Psoas muscle (tissue), 8 donors: Measurements from ENCODE around the gene RHD. TPM values are rescaled to one million over a fixed set of nuclear protein-coding genes. Genes with fewer than 3 reads are reported as not detected.

Experiments used
- ATAC-seq, 4 donors: fragments of 200-7000 bp; cut with Tn5 transposase; one replicate each; pipeline ENCODE4 v1.9.1; 2020; ENCODE audit warnings: moderate library complexity in 3 of 4, mild to moderate bottlenecking in 2 of 4
- DNase-seq, 2 donors: peaks; one replicate each; pipeline ENCODE4 v3.0.0-alpha.2; 2020
- H3K27ac ChIP-seq: fragments of 200-600 bp; one replicate; pipeline ENCODE4 v1.8.0; 2022
- H3K27me3 ChIP-seq, 3 donors: fragments of 200-600 bp in 1 of 3; one replicate each; pipeline versions ENCODE4 v1.6.1 to v1.8.0; 2013 to 2022; ENCODE audit warnings: low read length in 2 of 3, mild to moderate bottlenecking in 2 of 3, moderate library complexity in 1 of 3; ENCODE audit not compliant: insufficient read depth in 3 of 3
- H3K36me3 ChIP-seq, 2 donors: fragments of 200-600 bp in 1 of 2; one replicate each; pipeline versions ENCODE4 v1.6.1 to v1.8.0; 2013 to 2022; ENCODE audit warnings: low read depth in 1 of 2, mild to moderate bottlenecking in 1 of 2, moderate library complexity in 1 of 2; ENCODE audit not compliant: insufficient read depth in 1 of 2
- H3K4me1 ChIP-seq: fragments of 200-600 bp; one replicate; pipeline ENCODE4 v1.8.0; 2022
- H3K4me3 ChIP-seq: fragments of 200-600 bp; one replicate; pipeline ENCODE4 v1.8.0; 2022; ENCODE audit warnings: mild to moderate bottlenecking
- H3K9me3 ChIP-seq: fragments of 200-600 bp; one replicate; pipeline ENCODE4 v1.8.0; 2022
- WGBS, 3 donors: extraction: QIAGEN DNeasy Blood & Tissue Kit; methylation state at CpG; one replicate each; pipeline versions ENCODE4 v1.1.6 to v1.1.7; 2013; 5-methylcytosine and 5-hydroxymethylcytosine counted together
- intact Hi-C, 2 donors: fragments of 100-400 bp; cut with DNase I; formaldehyde crosslinking; loops; one replicate each; pipeline versions ENCODE4 v1.11.0 to v1.14.2; 2022
- polyA plus RNA-seq, 3 donors: library from polyadenylated mRNA; stranded (reverse); fragments of 200-250 nt; gene quantifications; one replicate each; pipeline ENCODE4 v1.2.3, GENCODE V29; 2013
- total RNA-seq, 4 donors: library from RNA; stranded (reverse); fragmentation: NEBNext Ultra II Directional in 2 of 4; extraction: Animal tissue kit (Norgen Biotek cat#: 25700) in 2 of 4; gene quantifications; one replicate each; pipeline versions ENCODE4 v1.2.1 to v1.2.4, GENCODE V29; 2021 to 2023
- TF ChIP-seq, protein P1 (sequence below): fragments of 200-600 bp; IDR thresholded peaks from one replicate; pipeline ENCODE4 v1.8.0; 2022; ENCODE audit warnings: antibody characterized with exemption
- donor health status: healthy with polysubstance abuse.
- donor health status: DM: no; HTN: no; CAD: no; lungs with moderate emphysema.
- donor health status: Bipolar disorder and iron deficiency.
- donor health status: healthy.
- donor health status: DM: yes; HTN: yes; CAD: no.
- donor health status: DM: no; HTN: no; CAD: no.
- donor health status: DM: no; HTN: no; CAD: no.
- donor health status: DM: yes; HTN: yes; CAD: no.

Gene RHD
- total and polyA plus RNA-seq, 7 donors, result 0.12 TPM; not detected in 6

DNA sequence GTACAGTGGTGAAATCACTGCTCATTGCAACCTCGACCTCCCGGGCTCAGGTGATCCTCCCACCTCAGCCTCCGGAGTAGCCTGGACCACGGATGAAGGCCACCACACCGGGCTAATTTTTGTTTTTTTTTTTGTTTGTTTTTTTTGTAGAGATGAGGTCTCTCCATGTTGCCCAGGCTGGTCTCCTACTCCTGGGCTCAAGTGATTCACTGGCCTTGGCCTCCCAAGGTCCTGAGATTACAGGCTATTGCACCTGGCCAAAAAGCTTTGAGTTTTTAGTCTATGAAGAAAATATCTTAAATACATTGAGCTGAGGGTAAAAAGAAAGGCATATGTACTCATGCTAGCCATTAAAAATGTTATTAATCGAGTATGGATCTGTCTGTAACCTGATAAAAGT, 69.4 kb downstream of the RHD start:
- peaks cover 33% of the 10 kb centered on the region for H3K4me1 ChIP-seq
- ATAC-seq, result no peak
- H3K36me3 ChIP-seq, result peaks cover 4 to 16% of the 10 kb centered on the region in 2 donors
- H3K4me3 ChIP-seq, result no peak overlapping the region
- TF ChIP-seq, protein P1, sequence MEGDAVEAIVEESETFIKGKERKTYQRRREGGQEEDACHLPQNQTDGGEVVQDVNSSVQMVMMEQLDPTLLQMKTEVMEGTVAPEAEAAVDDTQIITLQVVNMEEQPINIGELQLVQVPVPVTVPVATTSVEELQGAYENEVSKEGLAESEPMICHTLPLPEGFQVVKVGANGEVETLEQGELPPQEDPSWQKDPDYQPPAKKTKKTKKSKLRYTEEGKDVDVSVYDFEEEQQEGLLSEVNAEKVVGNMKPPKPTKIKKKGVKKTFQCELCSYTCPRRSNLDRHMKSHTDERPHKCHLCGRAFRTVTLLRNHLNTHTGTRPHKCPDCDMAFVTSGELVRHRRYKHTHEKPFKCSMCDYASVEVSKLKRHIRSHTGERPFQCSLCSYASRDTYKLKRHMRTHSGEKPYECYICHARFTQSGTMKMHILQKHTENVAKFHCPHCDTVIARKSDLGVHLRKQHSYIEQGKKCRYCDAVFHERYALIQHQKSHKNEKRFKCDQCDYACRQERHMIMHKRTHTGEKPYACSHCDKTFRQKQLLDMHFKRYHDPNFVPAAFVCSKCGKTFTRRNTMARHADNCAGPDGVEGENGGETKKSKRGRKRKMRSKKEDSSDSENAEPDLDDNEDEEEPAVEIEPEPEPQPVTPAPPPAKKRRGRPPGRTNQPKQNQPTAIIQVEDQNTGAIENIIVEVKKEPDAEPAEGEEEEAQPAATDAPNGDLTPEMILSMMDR, result no peak
- no peaks in the 10 kb centered on the region for H3K9me3 ChIP-seq
- no peak overlapping the region for H3K27ac ChIP-seq
- WGBS, 3 donors, result 79 to 86% (median 84%) methylated on average over 6 of the region's 6 CpGs
- no peaks in the 10 kb centered on the region for H3K27me3 ChIP-seq
- intact Hi-C loops, result loop anchor here in 1 of 2 donors (5.0 kb wide), 1 partner anchor 94 kb away; the partner anchor contains the start of gene RSRP1
- DNase-seq, result no peak

DNA sequence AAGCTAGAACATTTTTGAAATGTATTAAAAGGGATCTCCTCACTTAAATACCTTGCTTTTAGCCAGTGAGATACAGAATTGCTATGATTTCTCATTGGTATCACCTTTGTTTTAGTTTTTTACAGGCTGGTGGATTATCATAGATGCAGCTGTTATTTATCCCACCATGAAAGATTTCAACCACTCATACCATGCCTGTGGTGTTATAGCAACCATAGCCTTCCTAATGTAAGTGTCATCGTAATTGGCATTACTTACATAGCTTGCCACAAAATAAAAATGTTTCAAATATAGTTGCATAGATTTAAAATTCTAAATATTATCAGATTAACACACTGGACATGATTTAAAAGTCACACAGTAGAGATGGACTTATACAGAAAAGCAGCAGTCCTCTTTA, 70.5 kb downstream of the RHD start:
- TF ChIP-seq, protein P1, result no peak
- H3K4me1 ChIP-seq, result peaks cover 33% of the 10 kb centered on the region
- no peaks in the 10 kb centered on the region for H3K9me3 ChIP-seq
- peaks cover 4 to 27% of the 10 kb centered on the region in 2 donors for H3K36me3 ChIP-seq
- DNase-seq, result no peak
- ATAC-seq, result no peak
- intact Hi-C loops, result loop anchor here in 1 of 2 donors (5.0 kb wide), 1 partner anchor 96 kb away; the partner anchor contains the start of gene RSRP1
- no peaks in the 10 kb centered on the region for H3K27me3 ChIP-seq
- no peak overlapping the region for H3K27ac ChIP-seq
- H3K4me3 ChIP-seq, result no peak overlapping the region
- 90 to 97% (median 93%) methylated on average over 1 of the region's 1 CpG for WGBS, 3 donors

DNA sequence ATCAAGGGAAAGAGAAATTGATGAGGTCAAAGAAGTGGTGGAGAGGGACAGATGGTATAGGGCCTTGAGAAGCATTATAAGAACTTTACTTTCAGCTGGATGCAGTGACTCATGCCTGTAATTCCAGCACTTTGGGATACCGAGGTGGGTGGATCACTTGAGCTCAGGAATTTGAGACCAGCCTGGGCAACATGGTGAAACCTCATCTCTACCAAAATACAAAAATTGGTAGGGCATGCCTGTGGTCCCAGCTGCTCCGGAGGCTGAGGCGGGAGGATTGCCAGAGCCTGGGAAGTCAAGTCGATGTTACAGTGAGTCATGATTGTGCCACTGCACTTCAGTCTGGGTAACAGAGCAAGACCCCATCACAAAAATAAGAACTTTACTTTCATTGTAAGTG, 71.6 kb downstream of the RHD start:
- peak; percentile 54 to 82 (median 64) for ATAC-seq
- peaks cover 33% of the 10 kb centered on the region for H3K4me1 ChIP-seq
- peaks cover 4 to 36% of the 10 kb centered on the region in 2 donors for H3K36me3 ChIP-seq
- H3K9me3 ChIP-seq, result no peaks in the 10 kb centered on the region
- TF ChIP-seq, protein P1, result no peak
- peak in 1 of 2 donors; percentile 40 for DNase-seq
- intact Hi-C loops, result loop anchor here in 1 of 2 donors (5.0 kb wide), 1 partner anchor 97 kb away; the partner anchor contains the start of gene RSRP1
- peak overlapping the region; percentile 58 for H3K27ac ChIP-seq
- no peaks in the 10 kb centered on the region for H3K27me3 ChIP-seq
- WGBS, 3 donors, result 35 to 51% (median 36%) methylated on average over 4 of the region's 4 CpGs
- H3K4me3 ChIP-seq, result no peak overlapping the region

DNA sequence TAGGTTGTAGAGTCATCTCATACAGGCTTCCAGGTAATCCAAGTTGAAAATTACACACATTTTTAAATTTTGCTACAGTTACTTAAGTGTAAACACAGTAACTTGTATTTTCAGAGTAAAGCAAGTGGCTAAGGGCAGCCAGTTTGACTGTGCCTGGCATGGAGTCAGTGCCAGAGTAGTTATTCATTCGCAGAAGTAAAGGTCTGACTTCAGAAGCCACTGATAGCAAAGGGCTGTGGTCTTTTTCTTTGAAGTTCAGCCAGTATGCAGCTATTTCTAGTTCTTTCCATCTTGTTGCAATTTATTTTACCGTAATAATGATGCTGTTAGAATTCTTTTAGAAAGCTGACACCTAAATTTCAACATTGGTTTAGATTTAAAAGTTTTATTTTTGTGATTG, 75.2 kb downstream of the RHD start:
- no peak overlapping the region for H3K27ac ChIP-seq
- no peak for DNase-seq
- H3K36me3 ChIP-seq, result peaks cover 4 to 57% of the 10 kb centered on the region in 2 donors
- H3K27me3 ChIP-seq, result no peaks in the 10 kb centered on the region
- TF ChIP-seq, protein P1, result no peak
- no peaks in the 10 kb centered on the region for H3K9me3 ChIP-seq
- no peak for ATAC-seq
- peaks cover 12% of the 10 kb centered on the region for H3K4me1 ChIP-seq
- H3K4me3 ChIP-seq, result no peak overlapping the region
- WGBS, 3 donors, result 88 to 91% (median 91%) methylated on average over 2 of the region's 2 CpGs
- intact Hi-C loops, result no loop called here

DNA sequence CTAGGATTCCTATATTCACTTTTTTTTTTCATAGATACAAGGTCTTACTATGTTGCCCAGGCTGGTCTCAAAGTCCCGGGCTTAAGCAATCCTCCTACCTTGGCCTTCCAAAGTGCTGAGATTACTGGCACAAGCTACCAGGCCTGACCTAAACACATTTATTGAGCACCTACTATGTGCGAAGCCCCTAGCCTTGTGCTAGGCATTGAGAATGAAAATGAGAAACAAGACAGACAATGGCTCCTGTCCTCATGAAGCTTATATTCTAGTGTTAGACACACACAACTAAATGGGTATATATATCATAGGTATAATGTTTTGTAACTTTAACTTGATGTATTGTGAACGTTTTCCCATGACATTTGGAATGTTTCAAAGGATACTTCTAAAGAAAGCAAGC, 77.3 kb downstream of the RHD start:
- ATAC-seq, result no peak
- Histone ChIP-seq H3K36me3 (peaks cover 4 to 77% of the 10 kb centered on the region in 2 donors), H3K27ac (no peak overlapping the region), H3K4me1 (peaks cover 1% of the 10 kb centered on the region), H3K4me3 (no peak overlapping the region), H3K27me3 (no peaks in the 10 kb centered on the region), H3K9me3 (no peaks in the 10 kb centered on the region)
- TF ChIP-seq, protein P1, result no peak
- intact Hi-C loops, result no loop called here
- DNase-seq, result no peak
- WGBS, 3 donors, result 93 to 96% (median 93%) methylated on average over 3 of the region's 3 CpGs
